Endothelial cell (in vitro differentiated cells): ENCODE results near the gene SUPT6H. TPM values are rescaled to one million over a fixed set of nuclear protein-coding genes. Genes with fewer than 3 reads are reported as not detected.

ENCODE experiments used
- DNase-seq: peaks from one replicate; pipeline ENCODE4 v3.0.0; 2021; ENCODE audit warnings: low spot score
- H3K27ac Mint-ChIP-seq: one replicate; pipeline ENCODE4 v1.8.0; 2021; ENCODE audit warnings: mixed read lengths, inconsistent platforms; ENCODE audit not compliant: unreplicated experiment
- H3K27me3 Mint-ChIP-seq: one replicate; pipeline ENCODE4 v1.8.0; 2021; ENCODE audit warnings: mild to moderate bottlenecking, moderate library complexity, mixed read lengths, inconsistent platforms; ENCODE audit not compliant: unreplicated experiment
- H3K36me3 Mint-ChIP-seq: one replicate; pipeline ENCODE4 v1.8.0; 2021; ENCODE audit warnings: mild to moderate bottlenecking, low read depth, mixed read lengths, inconsistent platforms; ENCODE audit not compliant: unreplicated experiment
- H3K4me1 Mint-ChIP-seq: one replicate; pipeline ENCODE4 v1.8.0; 2021; ENCODE audit warnings: mild to moderate bottlenecking, mixed read lengths, inconsistent platforms; ENCODE audit not compliant: unreplicated experiment
- H3K4me3 Mint-ChIP-seq: one replicate; pipeline ENCODE4 v1.8.0; 2021; ENCODE audit warnings: mild to moderate bottlenecking, mixed read lengths, inconsistent platforms; ENCODE audit not compliant: unreplicated experiment
- H3K9me3 Mint-ChIP-seq: one replicate; pipeline ENCODE4 v1.8.0; 2021; ENCODE audit warnings: mixed read lengths, inconsistent platforms; ENCODE audit not compliant: unreplicated experiment
- total RNA-seq: library from RNA; stranded (reverse); fragmentation: NEBNext Ultra II Directional; extraction: Animal tissue kit (Norgen Biotek cat#: 25700); gene quantifications from one replicate; pipeline ENCODE4 v1.2.1, GENCODE V29; 2021; ENCODE audit not compliant: unreplicated experiment
- TF ChIP-seq, protein P1 (sequence below): fragments of 200-600 bp; sonication (generic); IDR thresholded peaks from one replicate; pipeline ENCODE4 v1.5.0; 2021; ENCODE audit warnings: antibody characterized with exemption; ENCODE audit not compliant: unreplicated experiment

SUPT6H gene
- total RNA-seq, 1 donor from 2014 or later, result 87.4 TPM

DNA sequence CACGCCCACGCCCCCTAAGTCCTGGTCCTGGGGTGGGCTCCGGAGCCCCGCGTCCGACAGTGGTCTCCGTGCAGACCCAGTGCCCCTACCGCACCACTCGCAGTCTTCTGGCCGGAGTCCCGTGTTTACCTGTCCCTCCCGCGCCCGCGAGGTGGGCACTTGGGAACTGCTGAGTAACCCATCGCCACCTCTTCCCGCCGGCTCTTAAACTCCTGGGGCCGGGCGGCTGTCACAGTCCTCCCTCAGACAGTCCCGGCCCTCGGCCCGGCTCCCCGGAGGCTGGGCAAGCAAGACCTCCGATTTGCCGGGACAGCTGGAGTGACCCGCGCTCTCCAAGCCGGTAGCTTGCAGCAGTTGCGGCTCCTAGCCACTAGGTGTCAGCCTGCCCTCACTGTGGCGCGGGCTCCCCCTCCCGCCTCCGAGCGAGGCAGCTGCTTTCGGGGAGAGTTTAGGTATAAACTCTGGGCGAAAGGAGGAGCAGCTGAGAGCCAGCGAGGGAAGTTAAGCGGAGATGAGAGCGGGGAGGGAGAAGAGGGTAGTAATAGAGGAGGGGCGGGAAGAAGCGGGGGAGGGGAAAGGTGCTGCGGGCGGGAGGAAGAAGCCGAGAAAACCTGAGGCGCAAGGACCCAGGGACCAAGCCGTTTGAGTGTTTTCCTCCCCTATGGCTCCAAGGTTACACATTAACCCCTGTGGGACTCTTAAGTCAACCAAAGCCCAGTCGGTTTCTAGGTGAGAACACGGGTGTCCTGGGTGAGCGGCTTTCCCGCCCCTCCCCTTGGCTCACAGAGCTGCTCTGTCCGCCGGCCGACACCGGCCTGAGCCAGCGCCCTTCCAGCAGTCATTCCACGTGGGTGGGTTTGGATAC, 64.9 kb downstream of the SUPT6H start:
- Mint-ChIP-seq H3K36me3 (peaks cover 28% of the 10 kb centered on the region), H3K27me3 (peaks cover 21% of the 10 kb centered on the region), H3K27ac (no peak overlapping the region), H3K4me1 (peaks cover 21% of the 10 kb centered on the region), H3K4me3 (peak overlapping the region; percentile 93), H3K9me3 (no peaks in the 10 kb centered on the region)
- DNase-seq, result peak; percentile 98
- TF ChIP-seq, protein P1, sequence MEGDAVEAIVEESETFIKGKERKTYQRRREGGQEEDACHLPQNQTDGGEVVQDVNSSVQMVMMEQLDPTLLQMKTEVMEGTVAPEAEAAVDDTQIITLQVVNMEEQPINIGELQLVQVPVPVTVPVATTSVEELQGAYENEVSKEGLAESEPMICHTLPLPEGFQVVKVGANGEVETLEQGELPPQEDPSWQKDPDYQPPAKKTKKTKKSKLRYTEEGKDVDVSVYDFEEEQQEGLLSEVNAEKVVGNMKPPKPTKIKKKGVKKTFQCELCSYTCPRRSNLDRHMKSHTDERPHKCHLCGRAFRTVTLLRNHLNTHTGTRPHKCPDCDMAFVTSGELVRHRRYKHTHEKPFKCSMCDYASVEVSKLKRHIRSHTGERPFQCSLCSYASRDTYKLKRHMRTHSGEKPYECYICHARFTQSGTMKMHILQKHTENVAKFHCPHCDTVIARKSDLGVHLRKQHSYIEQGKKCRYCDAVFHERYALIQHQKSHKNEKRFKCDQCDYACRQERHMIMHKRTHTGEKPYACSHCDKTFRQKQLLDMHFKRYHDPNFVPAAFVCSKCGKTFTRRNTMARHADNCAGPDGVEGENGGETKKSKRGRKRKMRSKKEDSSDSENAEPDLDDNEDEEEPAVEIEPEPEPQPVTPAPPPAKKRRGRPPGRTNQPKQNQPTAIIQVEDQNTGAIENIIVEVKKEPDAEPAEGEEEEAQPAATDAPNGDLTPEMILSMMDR, result peak; percentile 94

DNA sequence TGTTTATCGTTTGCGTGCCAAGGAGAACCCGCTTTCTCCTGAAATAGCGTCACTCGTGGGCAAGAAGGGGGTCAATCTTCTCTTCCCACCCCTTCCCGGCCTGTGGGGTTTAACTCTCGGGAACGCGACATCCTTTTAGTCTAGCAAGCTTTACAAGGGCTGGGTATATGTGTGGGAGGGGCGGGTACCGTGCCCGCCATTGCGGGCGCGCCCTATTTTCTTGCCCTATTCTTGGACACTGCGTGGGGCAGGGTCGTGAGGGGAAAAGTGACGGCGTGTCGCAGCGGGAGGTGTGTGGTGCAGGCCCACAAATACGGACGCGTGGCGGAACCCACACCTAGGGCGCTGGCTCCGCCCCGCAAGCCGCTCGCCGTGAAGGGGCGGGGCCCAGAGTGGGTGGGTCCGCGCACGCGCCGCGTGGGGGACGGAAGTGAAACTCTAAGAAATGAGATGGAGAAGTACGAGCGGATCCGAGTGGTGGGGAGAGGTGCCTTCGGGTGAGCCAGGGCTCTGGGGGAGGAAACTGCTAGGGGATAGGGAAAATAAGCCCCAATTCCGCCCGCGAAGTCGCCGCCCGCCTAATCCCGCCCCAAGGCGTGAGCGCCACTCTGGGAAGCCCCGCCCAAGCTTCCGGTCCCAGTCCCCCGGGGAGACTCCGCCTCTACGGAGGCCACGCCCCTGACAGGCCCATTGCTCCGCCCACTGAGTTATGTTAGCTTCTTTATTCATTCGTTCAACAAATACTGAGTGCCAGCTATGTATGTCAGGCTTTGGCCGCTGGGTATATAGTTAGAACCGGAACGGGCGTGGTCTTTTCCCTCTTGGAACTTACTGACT, 66.6 kb downstream of the SUPT6H start, which contains the start of gene NEK8:
TSS of gene NEK8 (plus strand) at position 425 of the 837 bp plus-strand sequence. CDS start at position 451, 26 bp downstream.
- TF ChIP-seq, protein P1, result no peak
- H3K4me1 Mint-ChIP-seq, result peaks cover 16% of the 10 kb centered on the region
- DNase-seq, result peak; percentile 94

DNA sequence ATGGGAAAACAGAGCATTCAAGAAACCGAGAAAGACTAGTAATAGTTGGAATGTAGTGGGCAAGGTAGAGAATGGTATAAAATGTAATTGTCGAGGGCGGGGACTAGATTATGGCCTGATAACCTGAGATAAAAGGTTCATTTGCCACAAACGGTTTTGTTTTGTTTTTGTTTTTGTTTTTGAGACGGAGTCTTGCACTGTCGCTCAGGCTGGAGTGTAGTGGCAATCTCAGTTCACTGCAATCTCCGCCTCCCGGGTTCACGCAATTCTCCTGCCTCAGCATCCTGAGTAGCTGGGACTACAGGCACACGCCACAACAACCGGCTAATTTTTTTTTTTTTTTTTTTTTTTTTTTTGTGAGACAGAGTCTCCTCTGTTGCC, 67.9 kb downstream of the SUPT6H start:
- Mint-ChIP-seq H3K36me3 (peaks cover 6% of the 10 kb centered on the region), H3K4me3 (peak overlapping the region; percentile 72), H3K4me1 (peaks cover 7% of the 10 kb centered on the region), H3K27me3 (peaks cover 22% of the 10 kb centered on the region), H3K9me3 (no peaks in the 10 kb centered on the region), H3K27ac (peak overlapping the region; percentile 20)
- TF ChIP-seq, protein P1, result no peak
- DNase-seq, result no peak

More for the DNA sequence above, 66.6 kb downstream of the SUPT6H start, which contains the start of gene NEK8:
- peaks cover 21% of the 10 kb centered on the region for H3K27me3 Mint-ChIP-seq
- peak within 1 kb of the TSS; percentile 61 for H3K27ac Mint-ChIP-seq
- H3K9me3 Mint-ChIP-seq, result no peaks in the 10 kb centered on the region
- H3K4me3 Mint-ChIP-seq, result peak within 1 kb of the TSS; percentile 93
- peaks cover 18% of the 10 kb centered on the region for H3K36me3 Mint-ChIP-seq

DNA sequence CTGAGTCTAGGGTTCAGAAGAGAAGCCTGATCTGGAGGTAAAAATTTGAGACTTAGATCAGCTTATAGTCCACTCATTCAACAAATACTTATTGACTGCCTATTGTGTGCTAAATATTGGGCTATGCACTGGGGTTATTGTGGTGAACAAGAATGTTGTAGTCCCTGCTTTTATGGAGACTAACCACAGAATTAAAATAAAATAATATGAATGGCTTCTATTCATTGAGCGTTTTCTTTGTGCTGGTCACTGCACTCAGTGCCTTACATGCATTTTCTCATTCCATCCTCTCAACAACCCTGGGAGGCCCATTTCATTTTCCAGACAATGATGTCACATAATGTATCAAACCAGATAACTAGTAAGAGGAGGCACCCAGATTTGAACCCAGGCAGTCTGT, 71.3 kb downstream of the SUPT6H start:
- DNase-seq, result no peak
- TF ChIP-seq, protein P1, result no peak
- H3K27me3 Mint-ChIP-seq, result peaks cover 9% of the 10 kb centered on the region
- no peaks in the 10 kb centered on the region for H3K4me1 Mint-ChIP-seq
- no peak overlapping the region for H3K4me3 Mint-ChIP-seq
- no peaks in the 10 kb centered on the region for H3K9me3 Mint-ChIP-seq
- H3K27ac Mint-ChIP-seq, result no peak overlapping the region
- peaks cover 4% of the 10 kb centered on the region for H3K36me3 Mint-ChIP-seq
